ENCODE measurements around the gene NBPF26.
A peak's percentile ranks its signal among the peaks of the same experiment; 100 is the strongest.
"Not testable (repeated sequence)": the region's sequence is repeated elsewhere in the genome, so short reads cannot be mapped to it uniquely, and the experiment has no call there.

NBPF26 gene

GRCh38 chr1:120844186-120844944 lies 120.6 kb downstream of the NBPF26 start:
- peak; percentile 2 for DNase-seq (ENCODE audit: extremely low spot score)
- peak; percentile 53 for TF ChIP-seq CTCF (IDR thresholded peaks at IDR 0.05; ENCODE audit: control extremely low read depth, extremely low read depth, low read depth, missing control alignments)
- CTCF ChIA-PET, POLR2A ChIA-PET: not testable (repeated sequence)

GRCh38 chr1:120844945-120845330 lies 121.2 kb downstream of the NBPF26 start:
- CTCF ChIA-PET; POLR2A ChIA-PET; DNase-seq (ENCODE audit: extremely low spot score): not testable (repeated sequence)

- POLR2A ChIA-PET; CTCF ChIA-PET; DNase-seq (ENCODE audit: extremely low spot score): not testable (repeated sequence)
These were observed 125.9 kb downstream of the NBPF26 start for GRCh38 chr1:120849400-120850286.

- DNase-seq (ENCODE audit: extremely low spot score); CTCF ChIA-PET; POLR2A ChIA-PET: not testable (repeated sequence)
These were observed 126.5 kb downstream of the NBPF26 start for GRCh38 chr1:120850287-120850536.

GRCh38 chr1:120850537-120851421 lies 127.0 kb downstream of the NBPF26 start:
- POLR2A ChIA-PET, CTCF ChIA-PET: not testable (repeated sequence)
- DNase-seq (ENCODE audit: extremely low spot score) = peak; percentile 27

GRCh38 chr1:120858144-120858543 lies 134.4 kb downstream of the NBPF26 start:
- DNase-seq (ENCODE audit: extremely low spot score); POLR2A ChIA-PET; CTCF ChIA-PET: not testable (repeated sequence)

- POLR2A ChIA-PET; DNase-seq (ENCODE audit: extremely low spot score); CTCF ChIA-PET: not testable (repeated sequence)
These were observed 136.0 kb downstream of the NBPF26 start for GRCh38 chr1:120859615-120860234.

- DNase-seq (ENCODE audit: extremely low spot score); CTCF ChIA-PET; POLR2A ChIA-PET: not testable (repeated sequence)
These were observed 154.5 kb downstream of the NBPF26 start for GRCh38 chr1:120878206-120878605.

GRCh38 chr1:120880056-120880455 lies 156.3 kb downstream of the NBPF26 start:
- DNase-seq (ENCODE audit: extremely low spot score); CTCF ChIA-PET; POLR2A ChIA-PET: not testable (repeated sequence)

- CTCF ChIA-PET; DNase-seq (ENCODE audit: extremely low spot score); POLR2A ChIA-PET: not testable (repeated sequence)
These were observed 158.2 kb downstream of the NBPF26 start for GRCh38 chr1:120881934-120882333.

Data from GM10248 (cell line).